IPS DF 4.7 (cell line): ENCODE data around the gene ZNF804B.

Source experiments
- DNase-seq: peaks from one replicate; pipeline ENCODE4 v3.0.0-alpha.2; 2013; ENCODE audit warnings: low spot score; ENCODE audit errors: extremely low read depth

The ZNF804B gene

GRCh38 chr7:88759230-88760135, at the start of gene ZNF804B:
TSS of gene ZNF804B (plus strand) at chr7:88759700. CDS start at chr7:88759977, 277 bp downstream.
- DNase-seq, result no peak

- no peak for DNase-seq
These were observed 23.6 kb upstream of the ZNF804B start for GRCh38 chr7:88735920-88736319.

- no peak for DNase-seq
These were observed 21.9 kb upstream of the ZNF804B start for GRCh38 chr7:88737632-88738031.

- DNase-seq, result no peak
These were observed 13.4 kb upstream of the ZNF804B start for GRCh38 chr7:88746126-88746525.

DNA sequence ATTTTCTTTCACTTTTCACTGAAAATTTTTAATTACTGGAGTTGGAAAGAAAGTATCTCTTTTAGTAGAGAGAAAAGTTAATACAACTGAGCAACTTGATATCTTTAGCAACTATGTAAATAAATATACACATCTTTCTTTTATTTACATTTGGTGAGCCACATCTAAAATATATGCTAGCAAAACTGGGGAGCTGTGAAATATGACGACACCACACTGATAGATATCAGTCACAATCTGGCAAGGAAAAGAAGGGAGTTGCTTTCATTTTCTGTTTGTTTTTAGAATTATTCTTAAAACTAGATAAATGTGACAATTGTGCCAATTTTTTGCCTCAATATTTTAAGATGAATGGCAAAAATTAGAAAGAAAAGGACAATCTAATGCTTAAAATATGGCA, 2.7 kb upstream of the ZNF804B start:
- no peak for DNase-seq

DNA sequence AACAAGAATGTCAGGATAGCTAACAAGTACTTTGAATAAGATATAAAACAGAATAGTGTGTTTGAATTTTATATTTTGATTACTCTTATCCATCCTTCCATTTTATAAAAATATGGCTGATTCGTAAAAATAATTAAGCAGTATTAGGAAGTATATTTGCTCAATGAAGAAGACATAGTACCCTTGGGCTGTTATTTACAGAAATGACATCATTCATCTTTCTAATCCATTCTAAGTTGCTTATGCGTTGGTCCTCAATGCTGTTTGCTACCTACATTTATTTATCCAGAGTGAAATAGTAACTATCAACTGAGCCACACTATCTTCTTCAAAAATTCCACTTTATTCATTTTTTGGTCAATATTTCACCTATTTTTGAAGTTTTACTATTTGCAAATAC, 2.1 kb upstream of the ZNF804B start:
- no peak for DNase-seq

DNA sequence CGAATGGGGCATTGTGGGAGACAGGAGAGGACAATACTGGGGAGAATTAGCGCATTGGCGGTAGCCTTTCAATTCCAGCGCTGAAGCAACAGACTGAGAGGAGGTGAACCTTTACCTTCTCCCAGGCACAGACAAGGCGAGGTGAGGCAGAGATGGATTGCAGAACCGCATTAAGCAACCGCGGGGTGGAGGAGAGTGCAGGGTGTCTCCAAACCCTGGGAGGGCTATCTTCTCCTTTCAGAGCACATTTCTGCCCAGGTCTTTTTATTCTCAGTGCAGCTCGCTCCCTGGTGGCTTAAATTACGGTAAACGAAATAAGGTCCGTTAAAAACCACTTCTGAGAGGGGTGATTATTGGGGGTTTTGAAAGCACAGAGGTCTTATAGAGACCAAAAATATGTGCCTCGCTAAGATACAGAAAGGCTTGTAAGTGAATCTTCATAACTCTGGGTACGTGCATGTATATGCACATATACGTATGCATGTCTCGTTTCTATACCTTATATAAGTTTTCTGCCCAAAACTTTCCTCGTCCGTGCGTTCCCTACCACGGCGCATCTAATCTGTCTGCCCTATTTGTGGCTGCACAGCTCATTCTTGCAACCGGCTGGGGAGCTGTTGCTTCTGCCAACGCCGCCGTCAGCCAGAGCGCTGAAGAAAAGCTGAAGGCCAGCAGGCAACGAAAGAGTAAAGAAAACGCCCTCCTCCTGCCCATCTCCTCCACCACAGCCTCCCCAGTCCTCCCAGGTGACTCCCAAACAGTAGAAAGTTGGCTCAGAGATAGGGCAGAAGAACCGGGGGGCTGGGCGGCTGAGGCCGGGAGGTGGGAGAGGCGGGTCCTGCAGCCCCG, 895 bp upstream of the ZNF804B start:
- no peak for DNase-seq

GRCh38 chr7:88760136-88760515, 626 bp downstream of the ZNF804B start:
- no peak for DNase-seq

GRCh38 chr7:88761779-88762178, 2.3 kb downstream of the ZNF804B start:
- no peak for DNase-seq

GRCh38 chr7:88771417-88771816, 11.9 kb downstream of the ZNF804B start:
- no peak for DNase-seq

DNA sequence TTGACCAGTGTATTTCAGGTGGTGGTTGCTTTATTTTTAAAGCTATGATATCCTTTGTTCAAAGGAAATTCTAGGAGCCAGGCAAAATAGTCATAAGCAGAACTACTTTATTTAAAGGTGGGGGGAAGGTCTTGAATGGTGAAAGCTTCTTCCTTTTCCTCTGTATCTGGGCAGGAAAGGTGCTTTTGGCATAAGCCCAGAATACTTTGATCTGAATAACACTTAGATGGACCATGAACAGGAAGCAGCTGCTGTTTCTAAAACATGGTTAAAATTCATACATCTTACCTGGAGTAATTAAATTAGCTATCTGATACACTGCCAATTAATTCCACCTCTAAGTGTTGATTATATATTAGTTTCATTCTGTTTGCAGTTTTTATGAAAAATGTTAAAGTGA, 13.3 kb downstream of the ZNF804B start:
- no peak for DNase-seq

DNA sequence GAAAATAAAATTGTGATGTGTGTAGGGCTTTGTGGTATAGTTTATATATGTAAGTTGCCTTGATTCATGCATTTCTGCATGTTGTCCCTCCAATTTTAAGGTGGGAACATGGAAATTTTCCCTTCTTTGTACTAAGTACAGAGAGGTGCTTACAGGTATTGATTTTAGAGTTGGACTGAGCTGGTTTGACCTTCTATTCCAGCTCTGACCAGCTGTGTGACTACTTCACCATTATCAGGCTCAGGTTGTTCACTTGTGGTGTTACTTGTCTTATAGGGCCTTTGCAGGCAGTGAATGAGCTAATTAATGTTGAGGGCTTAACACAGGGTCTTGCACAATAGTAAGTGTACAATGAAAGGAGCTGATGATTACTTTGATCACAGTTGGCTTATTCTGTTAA, 16.3 kb downstream of the ZNF804B start:
- no peak for DNase-seq

DNA sequence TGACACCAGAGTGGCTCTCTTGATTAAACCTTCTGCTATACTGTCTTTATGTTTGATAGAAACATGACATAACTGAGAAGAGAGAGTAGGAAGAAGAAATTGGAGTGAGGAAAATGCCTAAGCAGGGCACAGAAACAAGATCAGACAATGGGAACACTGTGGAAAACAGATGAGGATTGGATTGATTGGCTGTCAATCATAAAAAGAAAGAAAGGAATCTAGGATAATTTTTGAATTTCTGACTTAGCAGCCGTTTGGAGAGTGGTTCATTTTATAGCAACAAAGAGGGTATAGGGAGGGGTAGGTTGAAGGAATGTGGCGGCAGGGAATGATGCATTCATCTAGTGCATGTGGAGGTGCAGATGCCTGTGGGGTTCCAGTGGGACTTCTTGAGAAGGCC, 28.3 kb downstream of the ZNF804B start:
- no peak for DNase-seq

GRCh38 chr7:88789480-88790064, 30.1 kb downstream of the ZNF804B start:
- no peak for DNase-seq

DNA sequence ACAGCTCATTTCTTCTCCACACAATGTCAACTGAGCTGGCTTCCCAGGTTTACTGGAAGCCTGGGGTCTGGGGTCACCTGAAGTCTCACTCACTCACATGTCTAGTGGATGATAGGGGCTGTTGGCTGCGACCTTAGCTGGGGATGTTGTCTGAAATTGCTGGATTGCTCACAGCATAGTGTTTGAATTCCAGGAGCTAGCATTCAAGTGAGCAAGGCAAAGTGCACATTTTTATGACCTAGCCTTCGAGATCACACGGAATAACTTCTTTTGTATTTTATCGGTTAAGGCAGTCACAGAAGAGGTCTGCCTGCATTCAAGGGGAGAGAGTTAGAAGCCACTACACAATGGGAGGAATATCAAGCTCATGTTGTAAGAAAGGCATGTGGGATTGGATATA, 32.4 kb downstream of the ZNF804B start:
- no peak for DNase-seq

GRCh38 chr7:88792361-88792760, 32.9 kb downstream of the ZNF804B start:
- no peak for DNase-seq

- DNase-seq, result no peak
These were observed 36.1 kb downstream of the ZNF804B start, which contains the start of gene TEX47 for GRCh38 chr7:88795553-88795952. TSS of gene TEX47 (minus strand) at chr7:88795737. CDS start at chr7:88794942, 795 bp downstream.

DNA sequence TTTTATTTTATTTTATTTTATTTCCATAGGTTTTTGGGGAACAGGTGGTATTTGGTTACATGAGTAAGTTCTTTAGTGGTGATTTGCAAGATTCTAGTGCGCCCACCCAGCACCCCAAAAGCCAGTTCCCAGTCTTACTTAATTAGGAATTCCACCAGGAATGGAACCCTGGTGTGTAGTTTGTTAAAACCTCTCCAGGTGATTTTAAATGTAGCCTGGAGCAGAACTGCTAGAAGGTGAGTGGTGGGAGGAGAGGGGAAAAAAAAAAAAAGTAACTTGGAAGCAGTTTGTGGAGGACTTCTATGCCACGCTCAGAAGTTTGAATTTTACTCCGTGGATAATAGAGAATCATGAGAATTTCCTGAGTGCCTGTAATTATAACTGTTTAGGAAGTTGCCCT, 41.5 kb downstream of the ZNF804B start:
- no peak for DNase-seq

DNA sequence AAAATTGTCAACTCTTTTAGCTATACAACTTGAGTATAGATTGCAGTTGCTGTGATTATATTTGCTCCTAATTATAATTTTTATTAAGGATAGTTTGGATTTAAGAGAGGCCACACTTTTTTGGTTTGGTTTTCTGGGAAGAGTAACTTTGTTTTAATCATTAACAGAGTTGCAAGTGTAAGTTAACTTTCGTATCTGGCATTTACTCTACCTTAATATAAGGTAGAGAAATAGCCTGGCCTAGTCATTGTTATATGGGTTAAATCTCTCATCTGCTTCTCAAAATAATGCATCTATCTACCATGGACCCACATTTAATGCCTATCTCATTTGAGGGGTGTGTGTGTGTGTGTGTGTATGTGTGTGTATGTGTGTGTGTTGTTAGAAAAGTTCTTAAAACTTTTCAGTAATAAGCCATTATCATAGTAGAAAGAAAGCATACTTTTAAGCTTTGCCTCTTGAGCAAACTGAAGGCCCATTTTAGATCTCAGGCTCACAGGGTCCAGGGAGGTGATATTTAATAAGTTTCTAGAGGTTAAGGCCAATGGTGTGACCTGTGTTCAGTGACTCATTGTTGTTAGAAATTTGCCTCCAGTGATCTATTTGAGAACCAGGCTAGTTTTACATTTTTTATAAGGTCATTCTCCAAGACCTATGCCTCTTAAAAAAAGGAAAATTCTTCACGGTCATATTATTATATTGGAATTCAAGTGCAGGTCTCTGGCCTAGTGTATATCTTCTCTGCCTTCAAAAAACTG, 47.0 kb downstream of the ZNF804B start:
- DNase-seq, result no peak

DNA sequence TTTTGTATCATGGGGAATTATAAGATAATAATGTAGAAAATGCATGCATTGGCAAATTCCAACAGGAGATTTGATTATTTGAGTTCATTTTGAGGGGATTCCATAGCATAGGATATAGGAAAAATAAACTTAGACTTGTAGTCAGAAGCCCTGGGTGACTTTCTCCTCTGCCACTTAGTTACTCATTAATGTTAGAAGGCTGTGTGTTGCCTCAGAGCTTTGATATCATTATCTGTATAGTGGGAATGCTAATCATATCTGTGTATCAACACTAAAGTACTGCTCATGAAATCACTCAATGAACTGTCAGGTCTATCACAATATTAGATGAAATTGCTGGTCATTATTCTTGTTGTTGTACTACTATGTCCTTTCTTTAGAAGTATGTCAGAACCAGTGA, 59.1 kb downstream of the ZNF804B start:
- no peak for DNase-seq

GRCh38 chr7:88826222-88826621, 66.7 kb downstream of the ZNF804B start:
- no peak for DNase-seq
